Activated B cell treated with CpG ODN at 0.5 μM for 24 hours (primary cell): ENCODE results near the gene ALDH7A1. TPM values are rescaled to one million over a fixed set of nuclear protein-coding genes. Genes with fewer than 3 reads are reported as not detected.
"Not testable (repeated sequence)": the region's sequence is repeated elsewhere in the genome, so short reads cannot be mapped to it uniquely, and the experiment has no call there.

Experiments used
- ATAC-seq: fragments of 200-7000 bp; cut with Tn5 transposase; one replicate; pipeline ENCODE4 v1.10.0; 2021; ENCODE audit warnings: low read depth, mild to moderate bottlenecking, moderate library complexity
- CTCF ChIA-PET: fragments of 350-600 bp; sonication (Branson Sonifier 250); formaldehyde crosslinking; loops from one replicate; lab custom pipeline; 2021; ENCODE audit warnings: antibody characterized with exemption; lab: Charles Lee
- POLR2A ChIA-PET: fragments of 350-600 bp; sonication (Branson Sonifier 250); formaldehyde crosslinking; loops from one replicate; lab custom pipeline; 2021; ENCODE audit warnings: antibody characterized with exemption; lab: Charles Lee
- DNase-seq: peaks from one replicate; pipeline ENCODE4 v3.0.0; 2022
- H3K27ac Mint-ChIP-seq: one replicate; pipeline ENCODE4 v1.8.0; 2020; ENCODE audit warnings: mixed read lengths
- H3K27me3 Mint-ChIP-seq: one replicate; pipeline ENCODE4 v1.8.0; 2021; ENCODE audit warnings: mixed read lengths
- H3K36me3 Mint-ChIP-seq: one replicate; pipeline ENCODE4 v1.8.0; 2021; ENCODE audit warnings: low read depth, mixed read lengths
- H3K4me1 Mint-ChIP-seq: one replicate; pipeline ENCODE4 v1.8.0; 2021; ENCODE audit warnings: mixed read lengths
- H3K4me3 Mint-ChIP-seq: one replicate; pipeline ENCODE4 v1.8.0; 2020; ENCODE audit warnings: mild to moderate bottlenecking, mixed read lengths
- H3K9me3 Mint-ChIP-seq: one replicate; pipeline ENCODE4 v1.8.0; 2020; ENCODE audit warnings: mixed read lengths
- CTCF ChIP-seq: fragments of 200-600 bp; IDR thresholded peaks from one replicate; pipeline ENCODE4 v1.8.0; 2022; ENCODE audit warnings: antibody characterized with exemption, mild to moderate bottlenecking
- intact Hi-C: fragments of 100-400 bp; cut with micrococcal nuclease; formaldehyde crosslinking; loops from one replicate; pipeline ENCODE4 v1.15.1; 2024
- total RNA-seq: library from RNA; stranded (reverse); gene quantifications from 2 replicates; pipeline ENCODE4 v1.2.3, GENCODE V29; 2022

Gene ALDH7A1
- total RNA-seq, 1 donor from 2014 or later, result 0.95 TPM

- ATAC-seq (no peak), DNase-seq (no peak)
- CTCF ChIA-PET, result no interaction called here
- POLR2A ChIA-PET, result no interaction called here
- Mint-ChIP-seq H3K27me3 (no peaks in the 10 kb centered on the region), H3K36me3 (no peaks in the 10 kb centered on the region), H3K4me3 (no peak overlapping the region), H3K9me3 (no peaks in the 10 kb centered on the region), H3K27ac (no peak overlapping the region), H3K4me1 (no peaks in the 10 kb centered on the region)
- intact Hi-C loops, result no loop called here
- TF ChIP-seq CTCF, result no peak
Observed at GRCh38 chr5:126633552-126633951, 38.5 kb upstream of the ALDH7A1 start.

GRCh38 chr5:126631920-126632319, 36.9 kb upstream of the ALDH7A1 start:
- H3K4me3 Mint-ChIP-seq, result no peak overlapping the region
- H3K27me3 Mint-ChIP-seq, result no peaks in the 10 kb centered on the region
- intact Hi-C loops, result no loop called here
- no peaks in the 10 kb centered on the region for H3K4me1 Mint-ChIP-seq
- no peak overlapping the region for H3K27ac Mint-ChIP-seq
- CTCF ChIA-PET, result no interaction called here
- ATAC-seq, result no peak
- no peak for TF ChIP-seq CTCF
- POLR2A ChIA-PET, result interaction anchor here (0.6 kb wide), 1 partner anchor 31 kb away, joined by 3 read pairs; the partner anchor contains the start of gene PHAX
- no peak for DNase-seq
- peaks cover 4% of the 10 kb centered on the region for H3K36me3 Mint-ChIP-seq
- no peaks in the 10 kb centered on the region for H3K9me3 Mint-ChIP-seq

- ChIA-PET CTCF (no interaction called here), POLR2A (no interaction called here)
- ATAC-seq, result no peak
- Mint-ChIP-seq H3K9me3 (no peaks in the 10 kb centered on the region), H3K36me3 (peaks cover 34% of the 10 kb centered on the region), H3K4me1 (no peaks in the 10 kb centered on the region), H3K4me3 (no peak overlapping the region), H3K27me3 (no peaks in the 10 kb centered on the region), H3K27ac (no peak overlapping the region)
- intact Hi-C loops, result no loop called here
- no peak for DNase-seq
- TF ChIP-seq CTCF, result no peak
Observed at GRCh38 chr5:126628102-126628501, 33.1 kb upstream of the ALDH7A1 start.

- intact Hi-C loops, result no loop called here
- no peak for TF ChIP-seq CTCF
- Mint-ChIP-seq H3K9me3 (no peaks in the 10 kb centered on the region), H3K27me3 (no peaks in the 10 kb centered on the region), H3K27ac (no peak overlapping the region), H3K36me3 (peaks cover 57% of the 10 kb centered on the region), H3K4me3 (no peak overlapping the region), H3K4me1 (no peaks in the 10 kb centered on the region)
- DNase-seq, result no peak
- POLR2A ChIA-PET, result no interaction called here
- ATAC-seq, result no peak
- CTCF ChIA-PET, result no interaction called here
Observed at GRCh38 chr5:126624534-126624933, 29.5 kb upstream of the ALDH7A1 start.

GRCh38 chr5:126619781-126620180, 24.8 kb upstream of the ALDH7A1 start:
- Mint-ChIP-seq H3K27ac (no peak overlapping the region), H3K27me3 (no peaks in the 10 kb centered on the region), H3K36me3 (peaks cover 69% of the 10 kb centered on the region), H3K4me3 (no peak overlapping the region), H3K4me1 (peaks cover 8% of the 10 kb centered on the region), H3K9me3 (no peaks in the 10 kb centered on the region)
- no peak for TF ChIP-seq CTCF
- ChIA-PET POLR2A (no interaction called here), CTCF (no interaction called here)
- intact Hi-C loops, result no loop called here
- DNase-seq (no peak), ATAC-seq (no peak)

- H3K27ac Mint-ChIP-seq, H3K4me3 Mint-ChIP-seq, CTCF ChIA-PET, POLR2A ChIA-PET, DNase-seq, ATAC-seq, intact Hi-C loops, H3K9me3 Mint-ChIP-seq, H3K27me3 Mint-ChIP-seq: not testable (repeated sequence)
- peaks cover 64% of the 10 kb centered on the region for H3K36me3 Mint-ChIP-seq
- peaks cover 18% of the 10 kb centered on the region for H3K4me1 Mint-ChIP-seq
Observed at GRCh38 chr5:126617603-126618002, 22.6 kb upstream of the ALDH7A1 start.
